Stimulated activated CD4-positive, alpha-beta T cell treated with anti-CD3 and anti-CD28 coated beads, Interleukin-1b, Interleukin-23, amount 100 ng/mL, for 1 hour (primary cell): ENCODE measurements around the gene FOXF2.
A peak's percentile ranks its signal among the peaks of the same experiment; 100 is the strongest.

Experiments used
- DNase-seq, 2 donors: peaks; one replicate each; pipeline ENCODE4 v3.0.0-alpha.2; 2020; ENCODE audit warnings: low read depth in 2 of 2

Gene FOXF2

GRCh38 chr6:1378065-1379016, 11.0 kb upstream of the FOXF2 start:
- DNase-seq, result no peak

GRCh38 chr6:1379017-1379787, 10.2 kb upstream of the FOXF2 start:
- DNase-seq, result no peak

GRCh38 chr6:1379788-1380147, 9.6 kb upstream of the FOXF2 start:
- DNase-seq, result no peak

- DNase-seq, result no peak
Observed at GRCh38 chr6:1380625-1381427, 8.6 kb upstream of the FOXF2 start.

- peak in 1 of 2 donors; percentile 45 for DNase-seq
Observed at GRCh38 chr6:1381481-1382330, 7.7 kb upstream of the FOXF2 start.

GRCh38 chr6:1382331-1382882, 7.0 kb upstream of the FOXF2 start:
- no peak for DNase-seq

GRCh38 chr6:1382883-1383728, 6.3 kb upstream of the FOXF2 start:
- DNase-seq, result no peak

- no peak for DNase-seq
Observed at GRCh38 chr6:1383729-1384548, 5.4 kb upstream of the FOXF2 start.

- no peak for DNase-seq
Observed at GRCh38 chr6:1384549-1385128, 4.7 kb upstream of the FOXF2 start.

- no peak for DNase-seq
Observed at GRCh38 chr6:1385129-1386037, 4.0 kb upstream of the FOXF2 start.

- DNase-seq, result no peak
Observed at GRCh38 chr6:1386038-1386709, 3.2 kb upstream of the FOXF2 start.

GRCh38 chr6:1387538-1387875, 1.9 kb upstream of the FOXF2 start:
- no peak for DNase-seq

- DNase-seq, result no peak
Observed at GRCh38 chr6:1387876-1388629, 1.3 kb upstream of the FOXF2 start.

GRCh38 chr6:1388630-1389368, 577 bp upstream of the FOXF2 start:
- DNase-seq, result no peak

GRCh38 chr6:1390133-1390945, 963 bp downstream of the FOXF2 start:
- no peak for DNase-seq
